Breast epithelium (tissue), 4 donors: ENCODE measurements around the gene SPATA2L. TPM values are rescaled to one million over a fixed set of nuclear protein-coding genes. Genes with fewer than 3 reads are reported as not detected.

ENCODE experiments used
- DNase-seq, 2 donors: peaks; one replicate each; pipeline ENCODE4 v3.0.0-alpha.2; 2019; ENCODE audit warnings: low spot score in 2 of 2
- H3K27ac ChIP-seq, 2 donors: fragments of 200-600 bp; sonication (generic) in 1 of 2; one replicate each; pipeline ENCODE4 v1.5.1; 2016 to 2019; ENCODE audit warnings: mild to moderate bottlenecking in 1 of 2
- H3K27me3 ChIP-seq, 2 donors: fragments of 200-600 bp; sonication (generic) in 1 of 2; one replicate each; pipeline versions ENCODE4 v1.5.1 to v1.6.0; 2017 to 2019; ENCODE audit warnings: control low read depth in 1 of 2, mild to moderate bottlenecking in 1 of 2
- H3K36me3 ChIP-seq: fragments of 200-600 bp; one replicate; pipeline ENCODE4 v1.5.1; 2019
- H3K4me1 ChIP-seq, 2 donors: fragments of 200-600 bp; sonication (generic); one replicate each; pipeline ENCODE4 v1.5.1; 2016 to 2019; ENCODE audit warnings: control low read depth in 1 of 2
- H3K4me3 ChIP-seq, 3 donors: fragments of 200-600 bp; sonication (generic); 1 replicate in 2 of 3; 2 replicates in 1 of 3; pipeline ENCODE4 v1.5.1; 2016 to 2019; ENCODE audit warnings: mild to moderate bottlenecking in 3 of 3, moderate library complexity in 2 of 3
- H3K9me3 ChIP-seq, 2 donors: fragments of 200-600 bp; sonication (generic) in 1 of 2; one replicate each; pipeline ENCODE4 v1.5.1; 2016 to 2019; ENCODE audit warnings: control low read depth in 1 of 2
- POLR2A ChIP-seq: fragments of 450-650 bp; IDR thresholded peaks from one replicate; pipeline ENCODE4 v1.6.1; 2016; ENCODE audit warnings: antibody characterized with exemption, mild to moderate bottlenecking, moderate library complexity
- POLR2AphosphoS5 ChIP-seq, 3 donors: sonication (generic); formaldehyde crosslinking; IDR thresholded peaks; one replicate each; pipeline ENCODE4 v1.6.1; 2017; ENCODE audit warnings: antibody characterized with exemption in 3 of 3
- intact Hi-C: fragments of 100-400 bp; cut with DNase I; formaldehyde crosslinking; loops from one replicate; pipeline ENCODE4 v1.15.1; 2023; ENCODE audit warnings: low total_unique reads
- total RNA-seq, 3 donors: library from RNA; depleted of rRNA; stranded (reverse); fragments of >200 nt; gene quantifications; one replicate each; pipeline ENCODE4 v1.1.0, GENCODE V29; 2016
- TF ChIP-seq, protein P1 (sequence below), 3 donors: fragments of 450-650 bp; IDR thresholded peaks; one replicate each; pipeline ENCODE4 v1.5.1; 2016 to 2017; ENCODE audit warnings: antibody characterized with exemption in 3 of 3, mild to moderate bottlenecking in 3 of 3, moderate library complexity in 3 of 3

Gene SPATA2L
- total RNA-seq, 3 donors from 2014 or later = 9.0 to 15.1 (median 14.3) TPM

DNA sequence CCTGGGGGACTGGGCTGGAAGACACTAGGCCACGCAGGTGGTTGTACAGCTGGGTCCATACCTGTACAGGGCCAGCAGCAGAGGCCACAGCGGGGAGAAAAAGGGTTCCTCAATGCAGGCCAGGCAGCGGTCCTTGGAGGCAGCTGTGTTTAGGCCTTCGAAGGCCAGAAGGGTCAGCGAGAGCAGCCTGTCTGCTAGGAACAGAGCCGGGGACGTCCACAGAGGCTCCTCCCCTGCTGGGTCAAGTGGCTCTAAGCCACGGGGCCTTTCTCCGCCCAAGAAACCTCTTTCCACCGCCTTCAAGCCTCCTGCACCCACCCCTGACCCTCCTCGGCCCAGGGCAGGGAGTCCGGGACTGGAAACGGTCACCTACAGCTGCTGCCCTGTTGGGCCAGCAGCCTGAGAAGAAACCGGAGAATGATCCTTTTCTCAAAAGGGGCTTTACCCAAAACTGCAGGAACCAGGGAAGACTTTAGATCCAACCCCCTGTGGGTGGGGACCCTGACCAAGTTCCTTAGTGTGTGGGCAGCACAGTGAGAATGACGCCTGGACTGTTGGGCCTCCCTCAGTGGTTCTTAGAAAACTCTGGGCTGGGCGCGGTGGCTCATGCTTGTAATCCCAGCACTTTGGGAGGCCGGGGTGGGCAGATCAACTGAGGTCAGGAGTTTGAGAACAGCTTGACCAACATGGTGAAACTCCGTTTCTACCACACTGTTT, 8.4 kb upstream of the SPATA2L start:
- TF ChIP-seq, protein P1, sequence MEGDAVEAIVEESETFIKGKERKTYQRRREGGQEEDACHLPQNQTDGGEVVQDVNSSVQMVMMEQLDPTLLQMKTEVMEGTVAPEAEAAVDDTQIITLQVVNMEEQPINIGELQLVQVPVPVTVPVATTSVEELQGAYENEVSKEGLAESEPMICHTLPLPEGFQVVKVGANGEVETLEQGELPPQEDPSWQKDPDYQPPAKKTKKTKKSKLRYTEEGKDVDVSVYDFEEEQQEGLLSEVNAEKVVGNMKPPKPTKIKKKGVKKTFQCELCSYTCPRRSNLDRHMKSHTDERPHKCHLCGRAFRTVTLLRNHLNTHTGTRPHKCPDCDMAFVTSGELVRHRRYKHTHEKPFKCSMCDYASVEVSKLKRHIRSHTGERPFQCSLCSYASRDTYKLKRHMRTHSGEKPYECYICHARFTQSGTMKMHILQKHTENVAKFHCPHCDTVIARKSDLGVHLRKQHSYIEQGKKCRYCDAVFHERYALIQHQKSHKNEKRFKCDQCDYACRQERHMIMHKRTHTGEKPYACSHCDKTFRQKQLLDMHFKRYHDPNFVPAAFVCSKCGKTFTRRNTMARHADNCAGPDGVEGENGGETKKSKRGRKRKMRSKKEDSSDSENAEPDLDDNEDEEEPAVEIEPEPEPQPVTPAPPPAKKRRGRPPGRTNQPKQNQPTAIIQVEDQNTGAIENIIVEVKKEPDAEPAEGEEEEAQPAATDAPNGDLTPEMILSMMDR (IDR thresholded peaks at IDR 0.05) = no peak
- TF ChIP-seq POLR2AphosphoS5 (IDR thresholded peaks at IDR 0.05) (no peak), POLR2A (no peak)
- H3K4me1 ChIP-seq = peaks cover 0 to 9% of the 10 kb centered on the region in 2 donors
- DNase-seq = no peak

DNA sequence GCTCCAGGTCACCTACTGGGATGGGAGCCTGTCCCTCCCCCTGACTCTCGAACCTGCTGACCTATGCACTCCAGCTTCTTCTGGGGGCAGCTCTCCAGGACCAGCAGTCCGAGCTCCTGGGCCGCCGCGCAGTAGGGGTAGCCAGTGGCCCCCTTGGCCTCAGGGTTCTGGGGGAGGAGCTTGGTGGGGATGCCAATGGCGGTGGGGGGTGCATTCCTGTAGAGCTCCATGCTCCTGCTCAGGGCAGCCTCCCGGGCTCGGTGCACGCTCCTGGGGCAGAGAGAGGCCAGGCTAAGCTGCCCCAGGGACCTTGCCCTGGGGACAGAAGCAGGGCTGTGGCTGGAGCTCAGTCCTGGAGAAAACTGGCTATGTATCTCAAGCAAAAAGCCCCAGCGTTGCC, 7.7 kb upstream of the SPATA2L start:
- H3K36me3 ChIP-seq = no peaks in the 10 kb centered on the region
- H3K4me3 ChIP-seq = no peak overlapping the region
- DNase-seq = no peak
- H3K27ac ChIP-seq = no peak overlapping the region
- H3K9me3 ChIP-seq = no peaks in the 10 kb centered on the region
- TF ChIP-seq POLR2AphosphoS5 (IDR thresholded peaks at IDR 0.05) (no peak), POLR2A (no peak)
- TF ChIP-seq, protein P1 (IDR thresholded peaks at IDR 0.05) = no peak
- intact Hi-C loops = no loop called here
- H3K27me3 ChIP-seq = no peaks in the 10 kb centered on the region
- peaks cover 0 to 9% of the 10 kb centered on the region in 2 donors for H3K4me1 ChIP-seq

More for the DNA sequence above, 8.4 kb upstream of the SPATA2L start:
- Histone ChIP-seq H3K27ac (peak overlapping the region in 1 of 2 donors; percentile 71), H3K4me3 (no peak overlapping the region), H3K27me3 (no peaks in the 10 kb centered on the region), H3K36me3 (no peaks in the 10 kb centered on the region), H3K9me3 (no peaks in the 10 kb centered on the region)
- intact Hi-C loops = no loop called here

DNA sequence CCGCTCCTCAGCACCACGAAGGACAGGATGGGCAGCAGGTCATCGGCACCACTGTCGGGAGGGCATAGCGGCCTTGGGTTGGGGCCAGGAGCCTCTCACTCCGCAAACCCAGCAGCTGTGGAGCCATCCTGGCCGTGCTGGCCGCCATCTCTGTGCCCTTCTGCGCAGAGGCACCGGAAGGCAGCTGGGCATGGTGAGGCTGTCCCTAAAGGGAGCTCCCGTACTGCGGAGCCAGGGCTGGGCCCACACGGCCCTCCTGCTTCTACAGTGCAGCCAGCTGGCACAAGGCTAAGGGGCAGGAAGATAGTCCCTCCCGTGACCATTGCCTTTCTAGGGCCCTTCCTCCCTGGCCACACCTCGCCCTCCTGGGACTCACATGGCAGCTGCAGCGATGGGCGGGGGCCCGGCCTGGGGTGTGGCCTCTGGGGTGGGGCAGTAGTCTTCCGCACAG, 7.0 kb upstream of the SPATA2L start:
- no peaks in the 10 kb centered on the region for H3K9me3 ChIP-seq
- DNase-seq = no peak
- no peak overlapping the region for H3K27ac ChIP-seq
- TF ChIP-seq, protein P1 (IDR thresholded peaks at IDR 0.05) = no peak
- TF ChIP-seq POLR2A = no peak
- H3K27me3 ChIP-seq = no peaks in the 10 kb centered on the region
- intact Hi-C loops = no loop called here
- no peak overlapping the region for H3K4me3 ChIP-seq
- no peaks in the 10 kb centered on the region for H3K36me3 ChIP-seq
- H3K4me1 ChIP-seq = peaks cover 0 to 9% of the 10 kb centered on the region in 2 donors

DNA sequence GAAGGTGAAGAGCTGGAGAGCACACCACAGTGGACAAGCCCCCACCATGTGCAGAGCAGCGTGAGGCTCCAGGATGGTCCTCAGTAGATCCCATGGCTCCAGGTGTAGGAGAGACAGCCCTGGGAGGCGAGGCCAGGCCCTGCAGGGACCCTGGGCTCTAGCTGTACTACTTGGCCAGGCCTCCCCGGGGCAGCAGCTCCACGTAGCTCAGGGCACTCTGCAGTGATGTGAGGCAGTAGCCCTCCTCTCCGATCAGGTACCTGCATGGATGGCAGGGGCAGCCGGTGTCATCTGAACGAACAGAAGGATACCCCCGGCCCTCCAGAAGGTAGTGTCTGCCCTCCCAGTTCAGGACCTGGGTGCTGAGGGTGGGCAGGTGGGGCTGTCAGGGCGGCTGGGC, 6.2 kb upstream of the SPATA2L start:
- DNase-seq = no peak
- Histone ChIP-seq H3K27ac (no peak overlapping the region), H3K4me1 (peaks cover 0 to 9% of the 10 kb centered on the region in 2 donors), H3K27me3 (no peaks in the 10 kb centered on the region), H3K36me3 (no peaks in the 10 kb centered on the region), H3K4me3 (no peak overlapping the region), H3K9me3 (no peaks in the 10 kb centered on the region)
- TF ChIP-seq POLR2AphosphoS5 (IDR thresholded peaks at IDR 0.05) = no peak
- no peak for TF ChIP-seq POLR2A
- TF ChIP-seq, protein P1 (IDR thresholded peaks at IDR 0.05) = no peak
- intact Hi-C loops = no loop called here

DNA sequence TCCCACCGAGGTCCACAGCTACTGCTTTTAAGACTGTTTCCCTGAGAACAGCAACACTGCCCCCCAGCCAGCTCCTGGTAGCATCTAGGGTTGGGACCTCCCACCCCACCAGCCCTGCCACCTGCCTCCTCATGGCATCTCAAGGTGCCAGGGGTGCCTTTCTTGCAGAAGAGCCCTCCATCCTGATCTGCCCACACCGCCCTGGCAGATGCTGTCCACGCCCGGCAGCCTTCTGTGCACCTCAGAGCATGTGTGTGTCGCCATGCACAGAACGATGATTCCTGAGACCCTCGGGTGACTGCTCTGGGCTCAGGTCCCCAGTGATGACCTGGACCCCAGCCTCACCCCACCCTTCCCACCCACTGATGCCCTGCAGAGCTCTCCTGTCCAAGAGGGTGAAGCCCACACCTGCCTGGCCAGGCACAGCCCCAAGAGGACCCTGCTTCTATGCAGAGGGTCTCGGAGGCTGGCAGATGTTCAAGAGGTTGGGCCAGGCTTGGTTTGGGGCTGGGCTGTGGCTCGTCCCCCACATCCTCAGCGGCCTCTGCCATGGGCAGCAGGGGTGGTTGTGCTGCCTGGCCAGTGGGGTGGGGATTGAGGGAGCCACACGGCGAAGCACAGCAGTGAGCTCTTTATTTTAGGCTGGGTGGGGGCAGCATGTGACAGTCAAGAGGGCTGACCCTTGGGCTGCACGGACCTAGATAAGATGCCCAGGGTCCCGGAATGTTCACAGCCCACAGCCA, 5.2 kb upstream of the SPATA2L start:
- no peak for DNase-seq
- H3K9me3 ChIP-seq = no peaks in the 10 kb centered on the region
- no peaks in the 10 kb centered on the region for H3K4me1 ChIP-seq
- H3K27ac ChIP-seq = no peak overlapping the region
- H3K36me3 ChIP-seq = no peaks in the 10 kb centered on the region
- intact Hi-C loops = no loop called here
- H3K4me3 ChIP-seq = peak overlapping the region in 1 of 3 donors; percentile 7
- TF ChIP-seq, protein P1 (IDR thresholded peaks at IDR 0.05) = no peak
- TF ChIP-seq POLR2A = no peak
- TF ChIP-seq POLR2AphosphoS5 (IDR thresholded peaks at IDR 0.05) = no peak
- no peaks in the 10 kb centered on the region for H3K27me3 ChIP-seq
